Measurements from ENCODE around the gene ADGRE3. TPM values are rescaled to one million over a fixed set of nuclear protein-coding genes. Genes with fewer than 3 reads are reported as not detected.

ADGRE3 gene
- total RNA-seq, 2 donors from 2014 or later = not detected

DNA sequence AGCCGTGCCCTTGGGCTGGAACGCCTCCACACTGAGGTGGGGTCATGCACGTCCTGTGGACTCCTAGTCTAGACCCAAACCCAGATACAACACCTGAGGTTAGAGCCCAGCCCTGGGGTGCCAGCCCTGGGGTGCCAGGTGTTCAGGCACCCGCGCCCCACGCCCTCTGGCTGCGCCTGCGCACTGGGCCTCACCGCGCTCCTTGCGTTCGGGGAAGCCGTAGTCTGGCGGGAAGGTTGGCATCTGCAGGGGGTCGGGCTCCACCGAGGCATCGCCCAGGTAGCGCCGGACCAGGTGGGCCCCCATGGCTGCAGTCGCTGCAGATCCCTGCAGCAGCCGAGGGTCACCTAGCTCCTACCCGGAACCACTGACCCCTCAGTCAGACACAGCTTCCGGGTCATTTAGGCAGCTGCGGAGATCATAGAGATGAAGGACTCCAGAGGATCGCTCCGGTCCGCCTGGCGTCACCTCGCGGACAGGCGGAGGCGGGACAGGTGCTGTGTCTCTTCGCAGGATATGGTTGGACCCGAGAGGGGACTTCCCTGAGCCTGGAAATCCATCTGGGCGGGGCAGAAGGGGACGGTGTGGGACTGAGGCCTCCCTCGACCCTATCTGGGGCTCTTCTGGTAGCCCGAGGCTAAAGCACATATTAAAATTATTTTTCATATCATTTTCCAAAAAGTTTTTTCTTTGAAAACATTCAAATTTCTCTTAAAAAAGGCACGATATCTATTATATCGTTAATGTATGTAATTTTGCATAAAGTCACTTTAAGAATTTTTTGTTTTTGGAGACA, 102.8 kb downstream of the ADGRE3 start, which contains the start of gene NDUFB7:
NDUFB7 (minus strand) TSS at position 372 of the 796 bp plus-strand sequence; CDS start at position 306, 66 bp downstream.
- Histone ChIP-seq H3K4me3 (peak within 1 kb of the TSS; percentile 100), H3K4me1 (ENCODE audit: control insufficient read depth in 1 of 2, low read depth in 2 of 2) (peaks cover 13 to 24% of the 10 kb centered on the region in 2 donors), H3K27me3 (replicated peaks; ENCODE audit: insufficient read depth) (no peaks in the 10 kb centered on the region), H3K36me3 (no peaks in the 10 kb centered on the region), H3K27ac (peak within 1 kb of the TSS; percentile 53 to 67), H3K9me3 (no peaks in the 10 kb centered on the region)
- ATAC-seq (ENCODE audit: insufficient number of reproducible peaks, low FRiP score, low read depth) = peak; percentile 98
- TF ChIP-seq, protein P1, sequence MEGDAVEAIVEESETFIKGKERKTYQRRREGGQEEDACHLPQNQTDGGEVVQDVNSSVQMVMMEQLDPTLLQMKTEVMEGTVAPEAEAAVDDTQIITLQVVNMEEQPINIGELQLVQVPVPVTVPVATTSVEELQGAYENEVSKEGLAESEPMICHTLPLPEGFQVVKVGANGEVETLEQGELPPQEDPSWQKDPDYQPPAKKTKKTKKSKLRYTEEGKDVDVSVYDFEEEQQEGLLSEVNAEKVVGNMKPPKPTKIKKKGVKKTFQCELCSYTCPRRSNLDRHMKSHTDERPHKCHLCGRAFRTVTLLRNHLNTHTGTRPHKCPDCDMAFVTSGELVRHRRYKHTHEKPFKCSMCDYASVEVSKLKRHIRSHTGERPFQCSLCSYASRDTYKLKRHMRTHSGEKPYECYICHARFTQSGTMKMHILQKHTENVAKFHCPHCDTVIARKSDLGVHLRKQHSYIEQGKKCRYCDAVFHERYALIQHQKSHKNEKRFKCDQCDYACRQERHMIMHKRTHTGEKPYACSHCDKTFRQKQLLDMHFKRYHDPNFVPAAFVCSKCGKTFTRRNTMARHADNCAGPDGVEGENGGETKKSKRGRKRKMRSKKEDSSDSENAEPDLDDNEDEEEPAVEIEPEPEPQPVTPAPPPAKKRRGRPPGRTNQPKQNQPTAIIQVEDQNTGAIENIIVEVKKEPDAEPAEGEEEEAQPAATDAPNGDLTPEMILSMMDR (IDR thresholded peaks at IDR 0.05) = peak; percentile 67
- peak; percentile 75 for DNase-seq (ENCODE audit: low spot score)

DNA sequence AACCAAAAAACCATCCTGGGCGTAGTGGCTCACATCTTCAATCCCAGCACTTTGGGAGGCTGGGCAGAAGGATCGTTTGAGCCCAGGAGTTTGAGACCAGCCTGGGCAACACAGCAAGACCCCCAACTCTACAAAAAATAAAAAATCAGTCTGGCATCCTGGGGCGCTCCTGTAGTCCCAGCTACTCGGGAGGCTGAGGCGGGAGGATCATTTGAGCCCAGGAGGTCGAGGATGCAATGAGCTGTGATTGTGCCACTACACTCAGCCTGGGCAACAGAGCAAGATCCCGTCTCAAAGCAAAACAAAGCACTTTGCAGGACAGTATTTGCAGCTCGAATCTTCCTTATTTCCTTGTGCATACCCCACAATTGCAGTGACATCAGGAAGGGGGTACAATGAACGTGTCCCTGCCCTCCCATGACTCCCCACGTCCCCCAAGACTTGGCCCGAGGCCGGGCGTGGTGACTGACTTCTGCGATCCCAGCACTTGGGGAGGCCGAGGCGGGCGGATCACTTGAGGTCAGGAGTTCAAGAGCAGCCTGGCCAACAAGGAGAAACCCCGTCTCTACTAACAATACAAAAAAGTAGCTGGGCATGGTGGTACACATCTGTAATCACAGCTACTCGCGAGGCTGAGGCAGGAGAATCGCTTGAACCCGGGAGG, 103.6 kb downstream of the ADGRE3 start:
- DNase-seq (ENCODE audit: low spot score) = no peak
- no peaks in the 10 kb centered on the region for H3K27me3 ChIP-seq (replicated peaks; ENCODE audit: insufficient read depth)
- H3K4me1 ChIP-seq (ENCODE audit: control insufficient read depth in 1 of 2, low read depth in 2 of 2) = peaks cover 13 to 24% of the 10 kb centered on the region in 2 donors
- peak overlapping the region in 1 of 2 donors; percentile 53 for H3K27ac ChIP-seq
- TF ChIP-seq, protein P1 (IDR thresholded peaks at IDR 0.05) = no peak
- peak overlapping the region; percentile 100 for H3K4me3 ChIP-seq
- H3K9me3 ChIP-seq = no peaks in the 10 kb centered on the region
- peaks cover 3% of the 10 kb centered on the region for H3K36me3 ChIP-seq
- no peak for ATAC-seq (ENCODE audit: insufficient number of reproducible peaks, low FRiP score, low read depth)

Other genes starting within 250 kb of the ADGRE3 start
- gene PKN1, start 241.5 kb downstream of the ADGRE3 start, total RNA-seq = 100 to 1,000 TPM in 1 of 2 donors, 10 to 100 TPM in 1; 93.8 to 139 TPM
- 1 to 10 TPM in 1 of 2 donors, not detected in 1; 2.8 TPM for gene PTGER1, start 199.5 kb downstream of the ADGRE3 start, total RNA-seq
- gene GIPC1, start 178.7 kb downstream of the ADGRE3 start, total RNA-seq = 10 to 100 TPM; 56.4 to 77.8 TPM
- gene DNAJB1, start 156.4 kb downstream of the ADGRE3 start, total RNA-seq = 10 to 100 TPM; 50.1 to 50.6 TPM
- gene TECR, start 145.2 kb downstream of the ADGRE3 start, total RNA-seq = 10 to 100 TPM; 35.6 to 37.6 TPM
- 100 to 1,000 TPM; 179 to 251 TPM for gene NDUFB7, start 102.8 kb downstream of the ADGRE3 start, total RNA-seq
- gene CLEC17A, start 91.8 kb downstream of the ADGRE3 start, total RNA-seq = not detected
- 10 to 100 TPM; 57.1 to 59.0 TPM for gene ZNF333, start 15.2 kb upstream of the ADGRE3 start, total RNA-seq
- gene ADGRE2, start 103.7 kb upstream of the ADGRE3 start, total RNA-seq = 1 to 10 TPM; 8.3 to 9.9 TPM
- gene OR7A5, start 160.3 kb upstream of the ADGRE3 start, total RNA-seq = not detected
- gene OR7C1, start 160.3 kb upstream of the ADGRE3 start, total RNA-seq = not detected
- gene OR7A10, start 174.1 kb upstream of the ADGRE3 start, total RNA-seq = not detected
- not detected for gene OR7A17, start 211.3 kb upstream of the ADGRE3 start, total RNA-seq

Data from thoracic aorta (tissue), 2 donors.